Right atrium auricular region (tissue), 2 donors: Measurements from ENCODE around the gene DNM2. TPM values are rescaled to one million over a fixed set of nuclear protein-coding genes. Genes with fewer than 3 reads are reported as not detected.

Source experiments
- DNase-seq: peaks from one replicate; pipeline ENCODE4 v3.0.0-alpha.2; 2019; ENCODE audit warnings: low spot score
- H3K27ac ChIP-seq, 2 donors: fragments of 200-600 bp; sonication (generic); 1 replicate in 1 of 2; 2 replicates in 1 of 2; pipeline ENCODE4 v1.5.1; 2016 to 2019
- H3K27me3 ChIP-seq, 2 donors: fragments of 200-600 bp; sonication (generic); one replicate each; pipeline versions ENCODE4 v1.5.1 to v1.6.0; 2017 to 2019
- H3K36me3 ChIP-seq: fragments of 200-600 bp; sonication (generic); one replicate; pipeline ENCODE4 v1.5.1; 2016
- H3K4me1 ChIP-seq, 2 donors: fragments of 200-600 bp; sonication (generic); one replicate each; pipeline versions ENCODE4 v1.5.1 to v1.6.0; 2017 to 2019
- H3K4me3 ChIP-seq, 2 donors: fragments of 200-600 bp; sonication (generic); 1 replicate in 1 of 2; 2 replicates in 1 of 2; pipeline ENCODE4 v1.5.1; 2017 to 2019; ENCODE audit warnings: mild to moderate bottlenecking in 1 of 2, moderate library complexity in 1 of 2
- H3K9me3 ChIP-seq, 2 donors: fragments of 200-600 bp; sonication (generic); one replicate each; pipeline ENCODE4 v1.5.1; 2019
- CTCF ChIP-seq, 2 donors: fragments of 200-600 bp; sonication (generic); IDR thresholded peaks; one replicate each; pipeline ENCODE4 v1.5.1; 2019; ENCODE audit warnings: antibody characterized with exemption in 2 of 2
- total RNA-seq, 2 donors: library from RNA; depleted of rRNA; stranded (reverse); fragments of >200 nt; gene quantifications; one replicate each; pipeline ENCODE4 v1.1.0, GENCODE V29; 2016

The DNM2 gene
- total RNA-seq, 2 donors from 2014 or later = 111 to 144 TPM

- H3K4me1 ChIP-seq = peaks cover 0 to 10% of the 10 kb centered on the region in 2 donors
- no peaks in the 10 kb centered on the region for H3K9me3 ChIP-seq
- peak; percentile 71 for DNase-seq
- H3K27me3 ChIP-seq = no peaks in the 10 kb centered on the region
- no peak overlapping the region for H3K4me3 ChIP-seq
- no peak for TF ChIP-seq CTCF (IDR thresholded peaks at IDR 0.05)
- H3K27ac ChIP-seq = peak overlapping the region in 1 of 2 donors; percentile 48
- peaks cover 77% of the 10 kb centered on the region for H3K36me3 ChIP-seq
Observed at GRCh38 chr19:10812902-10813404, 95.1 kb downstream of the DNM2 start.

- DNase-seq = no peak
- peaks cover 0 to 10% of the 10 kb centered on the region in 2 donors for H3K4me1 ChIP-seq
- no peak overlapping the region for H3K27ac ChIP-seq
Observed at GRCh38 chr19:10815007-10815536, 97.2 kb downstream of the DNM2 start.

GRCh38 chr19:10815969-10816644 lies 98.2 kb downstream of the DNM2 start:
- peaks cover 0 to 10% of the 10 kb centered on the region in 2 donors for H3K4me1 ChIP-seq
- peaks cover 62% of the 10 kb centered on the region for H3K36me3 ChIP-seq
- no peaks in the 10 kb centered on the region for H3K27me3 ChIP-seq
- no peak for TF ChIP-seq CTCF (IDR thresholded peaks at IDR 0.05)
- DNase-seq = no peak
- H3K4me3 ChIP-seq = peak overlapping the region in 1 of 2 donors; percentile 11
- no peaks in the 10 kb centered on the region for H3K9me3 ChIP-seq
- H3K27ac ChIP-seq = peak overlapping the region in 1 of 2 donors; percentile 51

More at GRCh38 chr19:10815007-10815536, 97.2 kb downstream of the DNM2 start:
- H3K4me3 ChIP-seq = no peak overlapping the region
- H3K9me3 ChIP-seq = no peaks in the 10 kb centered on the region
- TF ChIP-seq CTCF (IDR thresholded peaks at IDR 0.05) = no peak
- no peaks in the 10 kb centered on the region for H3K27me3 ChIP-seq
- H3K36me3 ChIP-seq = peaks cover 62% of the 10 kb centered on the region

- H3K9me3 ChIP-seq = no peaks in the 10 kb centered on the region
- no peaks in the 10 kb centered on the region for H3K27me3 ChIP-seq
- no peak for TF ChIP-seq CTCF (IDR thresholded peaks at IDR 0.05)
- H3K36me3 ChIP-seq = peaks cover 62% of the 10 kb centered on the region
- peak overlapping the region in 1 of 2 donors; percentile 11 for H3K4me3 ChIP-seq
- H3K4me1 ChIP-seq = peaks cover 0 to 10% of the 10 kb centered on the region in 2 donors
- H3K27ac ChIP-seq = peak overlapping the region; percentile 51 to 67
- DNase-seq = no peak
Observed at GRCh38 chr19:10816691-10817090, 98.8 kb downstream of the DNM2 start.

GRCh38 chr19:10817291-10818038 lies 99.6 kb downstream of the DNM2 start:
- Histone ChIP-seq H3K4me3 (peak overlapping the region; percentile 7 to 11), H3K36me3 (peaks cover 62% of the 10 kb centered on the region), H3K9me3 (no peaks in the 10 kb centered on the region), H3K27ac (peak overlapping the region; percentile 27 to 67), H3K27me3 (no peaks in the 10 kb centered on the region), H3K4me1 (peaks cover 0 to 10% of the 10 kb centered on the region in 2 donors)
- TF ChIP-seq CTCF (IDR thresholded peaks at IDR 0.05) = no peak
- peak; percentile 65 for DNase-seq
